ENCODE data around the gene POLR2J.
"Not testable (repeated sequence)": the region's sequence is repeated elsewhere in the genome, so short reads cannot be mapped to it uniquely, and the experiment has no call there.

Gene POLR2J

DNA sequence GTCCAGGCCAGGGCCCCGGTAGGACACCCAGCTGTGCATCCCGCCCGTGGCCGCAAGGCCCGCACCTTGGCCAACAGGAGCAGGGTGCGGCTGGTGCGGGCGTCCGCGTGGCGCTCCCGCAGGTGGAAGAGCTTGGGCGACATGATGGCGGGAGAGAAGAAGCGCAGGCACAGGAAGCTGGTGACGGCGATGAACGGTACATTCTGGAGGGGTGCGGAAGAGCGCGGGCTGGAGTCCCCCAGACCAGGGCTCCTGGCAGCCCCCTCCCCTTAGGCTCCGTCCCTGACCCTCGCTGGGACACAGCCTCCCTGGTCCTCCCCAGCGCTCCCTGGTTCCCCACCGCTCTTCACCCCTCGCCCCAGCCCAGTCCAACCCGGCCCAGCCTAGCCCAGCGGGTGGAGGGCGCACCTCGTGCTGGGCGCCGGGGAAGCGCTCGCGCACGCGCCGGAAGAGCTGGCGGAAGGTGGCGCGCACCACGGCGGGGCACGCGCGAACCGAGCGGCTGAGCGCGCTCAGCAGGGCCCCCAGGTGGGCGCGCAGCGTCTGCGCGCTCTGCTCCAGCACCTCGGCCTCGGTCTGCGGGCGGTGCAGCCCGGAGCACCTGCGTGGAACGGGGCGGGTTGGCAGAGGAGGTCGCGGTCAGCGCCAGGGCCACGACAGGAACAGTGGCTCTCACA, 15.9 kb upstream of the POLR2J start:
- not testable (repeated sequence) for DNase-seq

DNA sequence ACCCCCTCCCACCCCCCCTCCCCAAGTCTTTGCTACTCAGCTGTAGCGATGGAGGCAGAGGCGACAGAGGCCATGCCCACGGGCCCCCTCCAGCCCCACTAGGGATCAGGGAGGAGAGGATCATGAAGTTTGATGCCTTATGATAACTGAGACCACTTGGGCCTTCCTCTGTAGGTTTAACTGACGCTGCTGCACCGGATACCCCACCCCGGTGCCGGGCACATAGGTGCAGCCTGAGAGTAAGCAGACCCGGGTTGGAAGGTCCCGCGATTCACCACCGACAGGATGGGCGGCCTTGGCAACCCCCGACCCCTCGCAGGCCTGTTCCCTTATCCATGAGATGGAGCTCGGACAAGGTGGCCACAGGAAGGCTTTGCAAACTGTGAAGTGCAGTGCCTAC, 15.3 kb upstream of the POLR2J start:
- not testable (repeated sequence) for DNase-seq

DNA sequence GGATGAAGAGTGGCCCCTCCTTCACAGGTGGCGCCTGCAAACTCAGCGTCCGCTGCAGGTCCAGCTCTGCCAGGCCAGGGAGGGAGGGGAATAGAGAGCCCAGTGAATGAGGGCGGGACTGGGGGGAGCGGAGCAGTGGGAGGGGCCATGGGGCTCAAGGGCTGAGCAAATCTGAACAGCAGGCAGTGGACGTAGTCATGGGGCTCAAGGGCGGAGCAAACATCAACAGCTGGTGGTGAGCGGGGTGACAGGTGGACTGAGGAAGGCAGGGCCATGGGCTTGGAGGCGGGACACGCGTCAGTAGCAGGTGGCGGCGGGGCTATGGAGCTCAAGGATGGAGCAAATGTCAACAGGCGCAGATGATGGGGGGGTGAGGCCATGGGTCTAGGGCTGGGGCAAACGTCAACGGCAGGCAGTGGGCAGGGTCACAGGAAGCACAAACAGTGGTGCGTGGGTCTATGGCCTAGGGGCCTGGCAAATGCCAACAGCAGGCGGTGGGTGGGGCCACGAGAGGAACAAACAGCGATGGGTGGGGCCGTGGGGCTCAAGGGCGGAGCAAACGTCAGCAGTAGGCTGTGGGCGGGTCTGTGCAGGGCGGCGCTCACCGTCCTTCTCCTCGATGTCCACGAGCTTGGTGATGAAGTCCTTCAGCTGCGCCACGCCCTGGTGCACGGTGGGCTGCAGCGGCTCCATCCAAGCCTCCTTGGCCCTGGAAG, 14.7 kb upstream of the POLR2J start:
- not testable (repeated sequence) for DNase-seq

DNA sequence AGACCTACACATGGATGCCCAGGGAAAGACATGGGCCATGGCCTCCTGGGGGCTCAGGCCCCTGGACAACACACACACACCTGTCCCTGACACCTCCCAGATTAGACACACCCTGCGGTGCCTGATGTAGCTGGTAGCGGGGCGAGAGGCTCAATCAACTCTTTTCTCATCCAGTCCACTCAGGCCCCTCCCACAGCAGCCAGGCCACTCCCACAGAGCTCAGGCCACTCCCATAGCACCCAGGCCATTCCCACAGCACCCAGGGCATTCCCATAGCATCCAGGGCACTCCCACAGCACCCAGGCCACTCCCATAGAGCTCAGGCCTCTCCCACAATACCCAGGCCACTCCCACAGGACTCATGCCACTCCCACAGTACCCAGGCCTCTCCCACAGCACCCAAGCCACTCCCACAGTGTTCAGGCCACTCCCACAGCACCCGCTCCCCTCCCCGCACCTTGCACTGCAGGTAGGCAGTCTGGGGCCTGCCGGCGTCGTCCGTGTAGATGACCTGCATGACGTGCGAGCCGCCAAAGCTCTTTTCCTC, 11.9 kb upstream of the POLR2J start:
- not testable (repeated sequence) for DNase-seq

DNA sequence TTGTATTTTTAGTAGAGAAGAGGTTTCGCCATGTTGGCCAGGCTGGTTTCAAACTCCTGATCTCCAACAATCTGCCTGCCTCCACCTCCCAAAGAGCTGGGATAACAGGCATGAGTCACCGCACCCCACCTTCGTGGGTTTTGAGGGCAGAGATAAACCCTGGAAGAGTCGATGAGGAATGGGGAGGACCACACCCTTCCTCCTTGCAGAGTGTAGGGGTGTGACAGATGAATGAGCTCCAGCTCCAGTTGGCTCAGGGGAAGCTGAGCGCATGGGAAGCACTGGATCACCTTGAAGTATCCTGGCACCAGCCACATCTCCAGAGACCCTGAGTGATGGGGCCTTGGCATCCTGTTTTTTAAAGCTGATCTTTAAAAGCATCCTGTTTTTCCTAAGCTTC, 5.6 kb upstream of the POLR2J start:
- not testable (repeated sequence) for DNase-seq

DNA sequence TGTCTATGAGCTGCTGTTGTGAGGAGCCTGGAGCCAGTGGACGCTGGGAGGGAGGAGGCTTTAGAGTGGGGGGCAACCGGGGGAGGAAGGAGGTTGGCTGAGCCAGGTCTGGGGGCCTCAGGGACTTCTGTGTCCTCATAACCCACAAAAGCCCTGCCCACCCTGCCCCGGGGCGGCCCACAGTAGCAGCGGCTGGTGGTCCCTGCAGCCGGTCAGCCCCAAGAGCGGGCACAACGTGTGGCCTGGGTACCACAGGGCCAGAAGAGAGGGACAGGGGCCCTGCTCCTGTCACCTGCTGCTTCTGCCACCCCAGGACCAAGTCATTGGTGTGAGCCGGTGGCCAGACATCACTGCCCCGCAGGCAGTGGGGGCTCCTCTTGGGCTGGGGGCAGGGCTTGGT, 3.2 kb upstream of the POLR2J start:
- not testable (repeated sequence) for DNase-seq

DNA sequence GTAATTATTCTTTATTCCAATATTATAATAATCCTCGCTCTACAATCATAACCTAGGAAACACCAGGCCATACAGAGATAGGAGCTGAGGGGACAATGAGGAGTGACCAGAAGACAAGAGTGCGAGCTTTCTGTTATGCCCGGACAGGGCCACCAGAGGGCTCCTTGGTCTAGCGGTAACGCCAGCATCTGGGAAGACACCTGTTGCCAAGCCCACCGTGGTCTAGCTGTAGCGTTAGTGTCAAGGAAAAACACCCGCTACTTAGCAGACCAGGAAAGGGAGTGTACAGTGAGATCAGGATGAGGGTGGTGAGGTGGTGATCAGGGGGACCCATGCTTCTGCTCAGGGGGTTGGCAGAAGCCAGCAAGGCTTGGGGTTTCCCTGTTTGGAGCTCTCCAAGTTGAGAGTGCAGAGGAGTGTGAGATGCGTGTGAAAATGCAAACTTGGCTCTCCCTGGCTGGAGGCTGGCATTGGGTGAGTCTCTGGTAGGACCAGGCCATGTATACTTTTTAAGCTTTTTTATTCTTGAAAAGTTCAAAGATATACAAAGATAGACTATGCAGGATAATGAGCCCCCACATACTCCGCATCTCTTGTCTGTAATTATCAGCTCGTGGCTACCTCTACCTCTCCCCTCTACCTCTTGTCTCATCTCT, 1.4 kb upstream of the POLR2J start:
- not testable (repeated sequence) for DNase-seq

DNA sequence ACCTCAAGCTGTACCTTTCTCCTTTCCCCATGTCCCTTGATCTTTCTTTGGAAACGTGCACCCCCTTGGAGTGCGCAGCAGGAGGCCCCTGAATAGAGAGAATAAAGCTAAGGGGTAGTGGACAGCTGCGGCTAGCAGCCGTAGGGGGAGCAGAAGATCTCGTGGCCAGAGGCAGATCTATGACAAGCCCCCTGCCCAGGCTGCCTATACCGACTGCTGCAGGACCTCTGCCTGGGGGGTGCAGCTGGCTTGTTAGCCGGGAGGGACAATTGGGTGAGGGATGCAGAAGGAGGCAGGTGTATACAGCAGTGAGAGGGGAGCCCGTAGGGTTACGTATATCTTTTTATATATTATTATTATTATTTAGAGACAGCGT, 475 bp upstream of the POLR2J start:
- DNase-seq, result not testable (repeated sequence)

DNA sequence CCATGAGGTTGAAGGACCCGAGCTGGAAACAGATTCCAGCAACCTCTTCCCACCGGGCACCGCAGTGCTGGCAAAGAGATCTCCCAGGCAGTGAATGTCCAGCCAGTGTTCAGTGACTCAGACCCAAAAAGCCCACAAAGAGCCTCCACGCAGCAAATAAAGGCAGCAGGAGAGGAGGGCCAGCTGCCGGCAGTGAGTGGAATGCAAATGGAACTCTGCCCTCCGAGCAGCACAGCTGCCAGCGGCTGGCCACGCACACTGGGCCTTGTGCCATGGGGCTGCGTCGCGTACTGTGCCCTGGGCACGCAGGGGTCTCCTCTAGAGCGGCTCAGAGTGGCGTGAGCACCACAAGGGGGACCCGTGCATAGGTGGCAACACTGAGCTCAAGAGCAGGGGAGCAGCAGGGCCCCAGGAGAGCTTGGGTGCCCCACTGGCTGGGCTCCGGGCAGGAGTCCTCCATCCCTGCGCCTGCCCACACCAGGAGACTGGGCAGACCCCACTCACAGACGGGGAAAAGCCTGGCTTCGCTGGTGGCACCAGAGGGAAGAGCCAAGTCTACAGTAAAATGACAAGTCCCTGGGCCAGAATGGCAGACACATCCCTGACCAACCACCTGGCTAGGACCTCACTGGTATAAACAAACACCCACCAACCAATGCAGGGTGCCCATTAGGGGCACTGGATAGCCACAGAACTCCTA, 3.8 kb downstream of the POLR2J start:
- DNase-seq, result not testable (repeated sequence)

DNA sequence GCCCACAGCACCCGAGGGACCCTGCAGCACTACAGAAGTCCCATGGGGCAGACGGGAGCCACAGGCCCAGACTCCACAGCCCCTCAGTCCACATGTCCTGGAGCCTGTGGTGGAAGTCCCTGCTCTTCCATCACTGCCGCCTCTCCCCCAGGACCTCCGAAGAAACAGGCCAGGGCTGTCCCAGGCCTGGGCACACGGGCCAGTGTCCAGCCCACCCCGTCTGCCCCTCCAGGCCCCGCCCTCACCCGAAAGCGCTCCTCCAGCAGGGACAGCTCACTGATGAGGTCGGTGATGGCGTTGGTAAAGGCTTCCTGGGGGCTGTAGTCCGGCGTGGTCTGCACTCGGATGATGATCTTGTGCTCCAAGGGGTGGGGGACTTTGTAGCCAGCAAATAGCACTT, 4.6 kb downstream of the POLR2J start:
- DNase-seq, result not testable (repeated sequence)

DNA sequence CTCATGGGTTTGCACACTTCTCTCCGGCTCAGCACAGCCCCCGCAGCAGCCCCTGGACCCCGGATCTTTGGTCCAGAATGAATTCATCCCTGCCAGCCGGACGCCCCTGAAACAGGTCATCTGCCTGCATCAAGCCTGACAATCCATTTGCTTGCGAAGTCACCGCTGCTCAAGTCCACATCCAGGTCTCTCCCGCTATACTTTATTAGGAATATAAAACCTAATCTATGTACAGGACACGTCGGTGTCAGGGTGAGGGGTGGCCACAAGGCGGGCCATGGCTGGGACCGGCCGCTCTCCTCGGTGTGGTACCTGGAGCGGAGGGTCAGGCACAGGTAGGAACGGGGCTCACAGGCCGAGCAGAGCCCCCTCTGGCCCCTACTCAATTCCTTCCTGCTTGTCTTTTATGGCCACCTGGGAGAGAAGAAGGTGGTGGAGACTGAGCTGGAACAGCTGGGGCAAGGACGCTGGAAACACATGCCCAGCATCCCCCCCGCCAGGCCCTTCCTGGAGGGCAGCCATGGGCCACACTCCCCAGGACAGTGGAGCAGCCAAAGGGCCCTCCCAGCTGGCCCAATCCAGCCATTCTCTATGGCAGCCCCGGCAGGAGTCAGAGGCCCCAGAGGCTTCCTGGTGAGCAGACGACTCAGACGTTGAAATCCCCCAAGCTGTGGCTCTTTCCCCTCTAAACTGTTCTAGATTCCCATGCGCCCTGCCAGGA, 5.3 kb downstream of the POLR2J start:
- DNase-seq, result no peak

DNA sequence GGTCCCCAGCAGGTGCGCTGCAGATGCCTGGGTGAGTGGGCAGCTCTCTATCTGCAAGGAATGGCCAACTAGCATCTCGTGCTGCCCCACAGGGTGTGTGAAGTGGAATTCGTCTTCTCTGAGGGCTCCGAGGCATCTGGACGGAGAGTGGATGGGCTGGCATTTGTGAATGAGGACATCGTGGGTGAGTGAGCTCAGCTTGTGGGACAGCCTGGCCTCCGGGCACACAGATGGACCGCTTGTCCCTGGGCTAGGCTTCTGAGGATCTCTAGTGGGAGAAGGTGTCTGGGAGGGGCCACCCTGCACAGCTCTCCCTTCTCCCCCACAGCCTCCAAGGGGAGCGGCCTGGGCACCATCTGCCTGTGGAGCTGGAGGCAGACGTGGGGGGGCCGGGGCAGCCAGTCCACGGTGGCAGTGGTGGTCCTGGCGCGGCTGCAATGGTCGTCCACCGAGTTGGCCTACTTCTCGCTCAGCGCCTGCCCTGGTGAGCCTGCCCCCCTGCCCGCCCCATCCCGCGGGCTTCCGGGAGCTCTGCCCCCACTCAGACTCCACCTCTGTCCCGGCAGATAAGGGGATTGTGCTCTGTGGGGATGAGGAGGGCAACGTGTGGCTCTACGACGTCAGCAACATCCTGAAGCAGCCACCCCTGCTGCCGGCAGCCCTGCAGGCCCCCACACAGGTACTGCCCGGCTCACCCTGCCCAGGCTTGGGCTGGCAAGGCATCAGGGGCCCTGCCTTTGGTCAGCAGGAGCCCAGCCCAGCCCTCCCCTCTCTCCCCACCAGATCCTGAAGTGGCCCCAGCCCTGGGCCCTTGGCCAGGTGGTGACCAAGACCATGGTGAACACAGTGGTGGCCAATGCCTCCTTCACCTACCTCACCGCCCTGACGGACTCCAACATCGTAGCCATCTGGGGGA, 6.3 kb downstream of the POLR2J start:
- no peak for DNase-seq

DNA sequence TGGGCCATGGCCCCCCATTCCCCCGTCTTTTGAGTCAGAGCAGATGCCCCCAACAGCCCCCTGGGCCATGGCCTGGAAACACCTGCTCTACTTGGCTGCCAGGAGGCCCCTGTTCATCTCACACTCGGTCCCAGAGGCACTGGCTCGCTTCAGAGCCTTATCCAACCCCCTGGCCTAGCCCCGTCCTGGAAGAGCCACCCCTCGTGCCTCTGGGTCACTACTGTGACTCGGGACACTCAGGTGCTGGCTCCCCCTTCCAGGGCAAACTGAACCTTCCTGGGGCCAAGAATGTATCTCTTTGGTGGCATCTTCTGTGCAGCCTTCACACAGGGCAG, 7.0 kb downstream of the POLR2J start:
- no peak for DNase-seq

DNA sequence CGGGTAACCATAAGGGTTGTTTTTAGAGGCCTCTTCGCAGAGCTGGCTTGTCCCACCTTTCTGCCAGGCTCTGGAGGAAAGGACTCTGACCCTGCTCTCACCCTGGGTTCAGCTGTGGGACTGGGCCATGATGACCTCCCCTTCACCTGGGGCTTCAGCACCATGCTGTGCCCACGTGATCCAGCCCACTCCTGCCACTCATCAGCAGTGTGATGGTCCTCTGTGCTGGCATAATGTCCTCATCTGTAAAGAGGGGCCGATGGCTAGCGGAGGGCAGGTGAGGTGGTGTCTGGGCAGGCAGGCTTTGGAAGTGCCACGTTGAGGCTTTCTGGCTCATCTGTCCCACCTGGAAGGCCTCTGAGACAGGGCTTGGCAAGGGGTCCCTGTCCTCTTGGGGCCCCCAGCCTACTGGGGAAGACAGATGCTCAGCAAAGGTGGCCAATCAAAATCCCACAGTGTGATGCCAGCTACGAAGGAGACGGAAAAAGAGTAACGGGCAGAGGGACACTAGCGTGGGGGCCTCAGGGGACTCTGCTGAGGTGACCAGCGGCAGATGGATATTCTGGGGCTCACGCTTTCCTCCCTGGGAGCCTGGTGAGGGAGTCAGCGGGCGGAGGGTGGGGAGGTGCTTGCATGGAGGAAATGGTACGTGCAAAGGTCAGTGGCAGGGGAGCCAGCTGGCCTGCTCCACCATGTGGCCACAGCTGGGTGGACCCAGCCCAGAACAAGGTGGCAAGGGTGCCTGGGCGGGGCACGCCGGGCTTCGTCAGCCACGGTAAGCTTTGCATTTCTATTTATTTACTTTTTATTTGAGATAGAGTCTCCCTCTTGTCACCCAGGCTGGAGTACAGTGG, 8.5 kb downstream of the POLR2J start:
- no peak for DNase-seq

DNA sequence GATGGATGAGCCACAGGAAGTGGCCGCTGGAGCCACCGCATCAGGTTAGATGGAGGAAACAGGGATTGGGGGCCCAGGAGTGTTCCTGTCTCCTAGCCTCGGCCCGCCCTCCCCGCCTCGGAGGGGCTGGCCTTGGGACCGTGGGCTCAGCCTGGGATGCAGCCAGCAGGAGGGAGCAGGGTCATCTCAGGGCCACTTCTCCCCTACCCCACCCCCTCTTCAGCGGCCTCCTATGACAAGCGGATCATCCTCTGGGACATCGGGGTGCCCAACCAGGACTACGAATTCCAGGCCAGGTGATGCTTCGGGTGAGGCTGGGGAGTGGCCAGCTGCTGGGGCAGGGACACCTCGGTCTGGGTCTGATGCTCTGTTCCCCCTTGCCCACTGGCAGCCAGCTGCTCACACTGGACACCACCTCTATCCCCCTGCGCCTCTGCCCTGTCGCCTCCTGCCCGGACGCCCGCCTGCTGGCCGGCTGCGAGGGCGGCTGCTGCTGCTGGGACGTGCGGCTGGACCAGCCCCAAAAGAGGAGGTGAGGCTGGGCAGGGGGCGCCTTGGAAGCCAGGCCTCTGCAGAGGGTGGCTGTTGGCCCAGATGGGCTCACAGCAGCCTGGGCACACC, 9.3 kb downstream of the POLR2J start:
- DNase-seq, result no peak

DNA sequence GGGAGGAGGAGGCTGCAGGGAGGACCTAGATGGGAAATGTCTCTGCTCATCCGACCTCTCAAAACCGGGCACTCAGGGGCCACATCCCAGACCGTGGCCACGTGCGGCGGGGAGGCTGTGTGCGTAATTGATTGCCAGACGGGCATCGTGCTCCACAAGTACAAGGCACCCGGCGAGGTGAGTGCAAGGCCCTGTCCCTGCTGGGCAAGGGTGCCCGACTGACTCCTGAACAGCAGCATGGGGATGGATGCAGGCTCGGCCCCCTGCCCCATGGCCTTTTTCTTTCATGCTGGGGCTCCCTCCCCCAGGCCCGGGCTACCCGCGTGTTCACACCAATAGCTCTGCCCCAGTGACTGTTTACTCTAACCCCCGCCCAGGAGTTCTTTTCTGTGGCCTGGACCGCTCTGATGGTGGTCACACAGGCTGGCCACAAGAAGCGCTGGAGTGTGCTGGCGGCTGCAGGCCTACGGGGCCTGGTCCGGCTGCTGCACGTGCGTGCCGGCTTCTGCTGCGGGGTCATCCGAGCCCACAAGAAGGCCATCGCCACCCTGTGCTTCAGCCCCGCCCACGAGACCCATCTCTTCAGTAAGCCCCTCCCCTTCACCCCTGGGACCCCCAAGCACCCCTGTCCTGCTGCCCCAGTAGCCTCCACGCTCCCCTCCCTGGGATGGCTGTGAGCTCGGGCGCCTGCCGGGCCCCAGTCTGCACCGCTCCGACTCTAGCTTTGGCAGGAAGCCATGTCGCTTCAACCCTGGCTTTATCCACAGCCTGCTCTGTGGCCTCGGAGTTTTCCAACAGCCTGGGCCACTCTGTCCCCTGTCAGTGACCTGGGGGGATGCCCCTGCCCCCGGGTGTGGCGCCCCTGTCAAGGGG, 10.0 kb downstream of the POLR2J start:
- DNase-seq, result no peak

DNA sequence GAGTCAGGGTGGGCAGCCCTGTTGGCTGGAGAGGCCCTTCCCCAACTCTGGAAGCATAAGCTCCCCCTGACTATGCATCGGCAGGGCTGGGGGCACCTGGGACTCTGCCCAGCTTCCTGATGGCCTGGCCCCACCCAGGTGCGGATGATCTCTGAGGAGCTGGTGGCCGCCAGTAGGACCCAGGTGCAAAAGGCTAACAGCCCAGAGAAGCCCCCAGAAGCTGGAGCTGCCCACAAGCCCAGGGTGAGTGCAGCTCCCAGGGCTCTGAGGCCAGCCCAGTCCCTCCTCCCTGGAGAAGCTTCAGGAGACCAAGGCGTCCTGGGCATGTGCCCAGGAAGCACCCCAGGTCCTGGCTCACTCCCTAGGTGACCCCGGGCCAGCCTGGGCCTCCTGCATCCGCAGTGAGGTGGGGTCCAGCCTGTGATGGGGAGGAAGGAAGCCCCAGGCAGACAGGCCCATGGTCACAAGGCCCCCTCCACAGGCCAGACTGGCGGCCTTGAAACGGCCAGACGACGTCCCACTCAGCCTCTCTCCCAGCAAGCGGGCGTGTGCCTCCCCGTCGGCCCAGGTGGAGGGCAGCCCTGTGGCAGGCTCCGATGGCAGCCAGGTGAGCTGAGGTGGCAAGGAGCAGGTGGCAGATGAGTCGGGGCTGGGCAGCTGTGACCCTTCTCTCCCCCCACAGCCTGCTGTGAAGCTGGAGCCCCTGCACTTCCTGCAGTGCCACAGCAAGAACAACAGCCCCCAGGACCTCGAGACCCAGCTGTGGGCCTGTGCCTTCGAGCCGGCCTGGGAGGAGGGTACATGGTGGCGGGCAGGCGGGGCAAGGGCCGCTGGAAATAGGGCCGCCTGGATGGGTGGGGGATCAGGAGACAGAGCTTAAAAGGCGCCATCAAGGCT, 10.9 kb downstream of the POLR2J start:
- no peak for DNase-seq

DNA sequence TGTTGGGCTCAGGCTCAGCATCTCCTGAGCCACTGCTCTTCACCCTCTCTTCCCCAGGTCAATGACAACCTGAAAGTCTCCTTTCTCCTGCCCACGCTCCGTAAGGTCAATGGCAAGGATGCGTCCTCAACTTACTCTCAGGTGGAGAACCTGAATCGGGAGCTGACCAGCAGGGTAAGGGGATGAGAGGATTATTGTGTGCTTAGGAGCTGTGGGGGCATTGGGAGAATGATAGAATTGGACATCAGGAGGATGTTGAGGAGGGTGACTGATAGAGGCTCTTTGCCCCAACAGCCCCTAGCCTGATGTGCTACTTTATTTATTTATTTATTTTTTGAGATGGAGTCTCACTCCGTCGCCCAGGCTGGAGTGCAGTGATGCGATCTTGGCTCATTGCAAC, 12.6 kb downstream of the POLR2J start:
- DNase-seq, result no peak
